K562 (cell line): ENCODE data around the gene FOXJ2. TPM values are rescaled to one million over a fixed set of nuclear protein-coding genes. Genes with fewer than 3 reads are reported as not detected.
"Not testable (repeated sequence)": the region's sequence is repeated elsewhere in the genome, so short reads cannot be mapped to it uniquely, and the experiment has no call there.

Source experiments
- ATAC-seq: fragments of 200-7000 bp; cut with Tn5 transposase; 3 replicates; pipeline ENCODE4 v1.9.1; 2020; ENCODE audit warnings: moderate library complexity
- BruUV-seq: library from RNA; stranded (reverse); fragments of 400-500 nt; replicated peaks from 2 replicates; lab custom pipeline; 2021; lab: Mats Ljungman, UMichigan
- CTCF ChIA-PET: fragments of 300-600 bp; formaldehyde crosslinking; extraction: SDS; loops from one replicate; lab custom pipeline; 2021; ENCODE audit warnings: low intra/inter-chr PET ratio; lab: Yijun Ruan, JAX
- POLR2A ChIA-PET: fragments of 300-600, 350-650 bp; sonication (Branson Sonifier 250); formaldehyde crosslinking; extraction: SDS; loops from one replicate; lab custom pipeline; 2021; ENCODE audit warnings: antibody characterized with exemption, inconsistent platforms; lab: Yijun Ruan, JAX
- DNase-seq, 4 experiments: peaks; one replicate each; pipeline versions ENCODE4 v3.0.0 to v3.0.0-alpha.2; 2011 to 2018; ENCODE audit warnings: low spot score in 3 of 4, mixed read lengths in 3 of 4; ENCODE audit errors: extremely low read depth in 1 of 4
- FAIRE-seq: peaks from 2 replicates; lab custom pipeline; 2011; peaks lifted over from hg19 to GRCh38; lab: Jason Lieb, UNC
- H2AFZ ChIP-seq: 2 replicates; pipeline ENCODE4 v1.6.0; 2011; ENCODE audit warnings: low read depth, low read length, control low read depth, inconsistent platforms
- H3K27ac ChIP-seq: fragments of 200-600 bp; 3 replicates; pipeline ENCODE4 v1.8.0; 2011; ENCODE audit warnings: low read depth, mild to moderate bottlenecking, control low read depth, inconsistent platforms, low read length, moderate library complexity, mixed read lengths; ENCODE audit errors: extremely low read depth
- H3K27me3 ChIP-seq, 2 experiments: fragments of 300-600 bp in 1 of 2; 2 replicates in 1 of 2; 3 replicates in 1 of 2; pipeline versions ENCODE4 v1.6.0 to v1.8.0; 2011; ENCODE audit warnings: inconsistent platforms in 2 of 2, low read length in 2 of 2, mild to moderate bottlenecking in 1 of 2, mixed read lengths in 1 of 2, moderate library complexity in 1 of 2; ENCODE audit not compliant: control insufficient read depth in 2 of 2, insufficient read depth in 2 of 2
- H3K36me3 ChIP-seq: fragments of 300-600 bp; 3 replicates; pipeline ENCODE4 v1.8.0; 2011; ENCODE audit warnings: mild to moderate bottlenecking, low read length, inconsistent platforms; ENCODE audit not compliant: control insufficient read depth, insufficient read depth
- H3K4me1 ChIP-seq, 2 experiments: fragments of 200-600 bp in 1 of 2; replicated peaks in 1 of 2; 2 replicates in 1 of 2; 3 replicates in 1 of 2; pipeline versions ENCODE4 v1.5.1 to v1.8.0; 2011; ENCODE audit warnings: inconsistent platforms in 2 of 2, low read length in 2 of 2, mild to moderate bottlenecking in 1 of 2, mixed read lengths in 1 of 2, moderate library complexity in 1 of 2; ENCODE audit not compliant: control insufficient read depth in 2 of 2, insufficient read depth in 2 of 2
- H3K4me2 ChIP-seq: 2 replicates; pipeline ENCODE4 v1.6.1; 2011; ENCODE audit warnings: low read length, control low read depth, inconsistent platforms, mixed read lengths; ENCODE audit not compliant: insufficient read depth
- H3K4me3 ChIP-seq: fragments of 200-600 bp; sonication (generic), shearing (Covaris generic); 2 replicates; pipeline ENCODE4 v1.5.1; 2016; ENCODE audit warnings: control low read depth, inconsistent platforms
- H3K79me2 ChIP-seq: fragments of 200-600 bp; 3 replicates; pipeline ENCODE4 v1.8.0; 2011; ENCODE audit warnings: low read length, inconsistent platforms; ENCODE audit not compliant: control insufficient read depth, insufficient read depth
- H3K9ac ChIP-seq, 2 experiments: 2 replicates each; pipeline versions ENCODE4 v1.6.0 to v1.6.1; 2011; ENCODE audit warnings: low read depth in 2 of 2, low read length in 2 of 2, control low read depth in 1 of 2, inconsistent platforms in 1 of 2, mild to moderate bottlenecking in 1 of 2, mixed read lengths in 1 of 2; ENCODE audit not compliant: insufficient read depth in 1 of 2
- H3K9me1 ChIP-seq: one replicate; pipeline ENCODE4 v1.6.0; 2011; ENCODE audit warnings: inconsistent platforms, mild to moderate bottlenecking, low read length, moderate library complexity; ENCODE audit not compliant: control insufficient read depth, insufficient read depth
- H3K9me3 ChIP-seq: replicated peaks from 2 replicates; pipeline ENCODE4 v1.5.1; 2011; ENCODE audit warnings: low read depth, low read length, inconsistent platforms; ENCODE audit not compliant: control insufficient read depth, insufficient read depth
- H4K20me1 ChIP-seq: replicated peaks from 2 replicates; pipeline ENCODE4 v1.6.1; 2011; ENCODE audit warnings: low read length, inconsistent platforms, mixed read lengths; ENCODE audit not compliant: control insufficient read depth, insufficient read depth
- ARID2 ChIP-seq: fragments of 450-650 bp; IDR thresholded peaks from 2 replicates; pipeline ENCODE4 v1.6.1; 2017; ENCODE audit warnings: antibody characterized with exemption, mild to moderate bottlenecking
- BMI1 ChIP-seq: fragments of 150-350 bp; IDR thresholded peaks from 2 replicates; pipeline ENCODE4 v1.6.1; 2014; ENCODE audit warnings: low read length
- DEAF1 ChIP-seq: fragments of 450-650 bp; formaldehyde crosslinking; IDR thresholded peaks from 2 replicates; pipeline ENCODE4 v1.4.0; 2020; ENCODE audit warnings: mild to moderate bottlenecking, moderate library complexity
- EHMT2 ChIP-seq: fragments of 450-650 bp; IDR thresholded peaks from 2 replicates; pipeline ENCODE4 v1.6.1; 2018; ENCODE audit warnings: antibody characterized with exemption
- FOXP4 ChIP-seq: sonication (generic); formaldehyde crosslinking; IDR thresholded peaks from 2 replicates; pipeline ENCODE4 v1.8.0; 2022; ENCODE audit warnings: mild to moderate bottlenecking, missing genetic modification reagents, borderline replicate concordance
- HMGXB4 ChIP-seq: sonication (generic); formaldehyde crosslinking; IDR thresholded peaks from 2 replicates; pipeline ENCODE4 v1.8.1; 2023; ENCODE audit warnings: mild to moderate bottlenecking, missing genetic modification reagents
- KDM1A ChIP-seq, 2 experiments: fragments of 450-650 bp; IDR thresholded peaks; 2 replicates each; pipeline ENCODE4 v1.6.1; 2016; ENCODE audit warnings: mild to moderate bottlenecking in 2 of 2
- MTA3 ChIP-seq: fragments of 450-650 bp; formaldehyde crosslinking; IDR thresholded peaks from 2 replicates; pipeline ENCODE4 v1.6.1; 2017; ENCODE audit warnings: mild to moderate bottlenecking, borderline replicate concordance
- NKRF ChIP-seq: fragments of 450-650 bp; IDR thresholded peaks from 2 replicates; pipeline ENCODE4 v1.6.1; 2016; ENCODE audit warnings: borderline replicate concordance
- RAD21 ChIP-seq, 2 experiments: fragments of 250-450 bp in 1 of 2; fragments of 450-650 bp in 1 of 2; sonication (Bioruptor Pico) in 1 of 2; formaldehyde crosslinking in 1 of 2; IDR thresholded peaks in 1 of 2; conservative IDR thresholded peaks in 1 of 2; 2 replicates each; pipeline versions ENCODE4 v1.4.0 to v1.8.0; 2020 to 2022; ENCODE audit warnings: mild to moderate bottlenecking in 2 of 2, moderate library complexity in 1 of 2
- TCF7L2 ChIP-seq: fragments of 150-350 bp; IDR thresholded peaks from 2 replicates; pipeline ENCODE4 v1.6.1; 2016; ENCODE audit warnings: low read depth, mild to moderate bottlenecking, low read length, moderate library complexity
- YY1 ChIP-seq, 3 experiments: IDR thresholded peaks; 2 replicates each; pipeline ENCODE4 v1.6.1; 2011; ENCODE audit warnings: low read length in 2 of 3, mild to moderate bottlenecking in 2 of 3, moderate library complexity in 2 of 3, borderline replicate concordance in 1 of 3, control low read depth in 1 of 3, low read depth in 1 of 3; ENCODE audit not compliant: insufficient read depth in 3 of 3, insufficient replicate concordance in 2 of 3, control insufficient read depth in 1 of 3, insufficient read length in 1 of 3; ENCODE audit errors: extremely low read depth in 1 of 3
- WGBS: fragments of 100-300 bp; shearing (Covaris generic); methylation state at CpG from one replicate; pipeline ENCODE4 v1.1.6; 2016; ENCODE audit warnings: low coverage, mixed read lengths; ENCODE audit not compliant: insufficient coverage; ENCODE audit errors: missing lambda C conversion rate; 5-methylcytosine and 5-hydroxymethylcytosine counted together
- in situ Hi-C: fragments of 300-500 bp; cut with MboI; formaldehyde crosslinking; loops from 4 replicates; pipeline ENCODE4 v1.15.0; 2018; ENCODE audit warnings: inconsistent platforms, mixed read lengths
- intact Hi-C: fragments of 100-400 bp; cut with micrococcal nuclease; formaldehyde crosslinking; loops from 2 replicates; pipeline ENCODE4 v1.14.2; 2022
- polyA plus RNA-seq, 8 experiments: library from polyadenylated mRNA; depleted of rRNA in 4 of 8; stranded (reverse) in 5 of 8; unstranded in 3 of 8; fragments of >200 nt; fragmentation: Nextera tagmentation in 2 of 8; fragmentation: Illumina TruSeq in 1 of 8; extraction: Ambion mirVana in 2 of 8; extraction: Trizol in 1 of 8; gene quantifications; 2 replicates each; pipeline versions ENCODE4 v1.2.1 to v1.2.3, GENCODE V29; 2011 to 2014; ENCODE audit warnings: inconsistent platforms in 1 of 8, missing spikeins in 1 of 8
- total RNA-seq, 7 experiments: library from RNA; depleted of rRNA in 6 of 7; stranded (reverse); fragments of >200 nt in 6 of 7; fragmentation: Illumina TruSeq in 2 of 7; extraction: Trizol in 2 of 7; gene quantifications; 2 replicates each; pipeline versions ENCODE4 v1.2.1 to v1.2.3, GENCODE V29; 2011 to 2021; ENCODE audit warnings: low replicate concordance in 1 of 7

Gene FOXJ2
- total and polyA plus RNA-seq, 9 of the 15 experiments (the other 6 are each of a cell fraction or from before 2014, with no cell fraction given) = 1.0 to 7.5 (median 2.4) TPM

GRCh38 chr12:7995266-7995963 is 37.1 kb upstream of the FOXJ2 start (continued):
- TF ChIP-seq DEAF1 (CRISPR knock-in tag) = peak; percentile 87
- TF ChIP-seq RAD21 (CRISPR knock-in tag; conservative IDR thresholded peaks at IDR 0.05 in 1 of 2, IDR thresholded peaks at IDR 0.05 in 1 of 2) = peak; percentile 95 to 97
- TF ChIP-seq KDM1A (IDR thresholded peaks at IDR 0.05) = peak; percentile 7 to 51; a peak in 1 of 4 replicates
- TF ChIP-seq FOXP4 (CRISPR knock-in tag) = no peak
- TF ChIP-seq NKRF = no peak
- TF ChIP-seq ARID2 = peak; percentile 92
- TF ChIP-seq YY1 (IDR thresholded peaks at IDR 0.05; ENCODE audit: borderline replicate concordance in 1 of 3, control insufficient read depth in 1 of 3, extremely low read depth in 1 of 3, insufficient read depth in 3 of 3, insufficient read length in 1 of 3, insufficient replicate concordance in 2 of 3, low read depth in 1 of 3, low read length in 2 of 3) = peak in 1 of 3 experiments; percentile 9
- no peak for TF ChIP-seq HMGXB4 (CRISPR knock-in tag)
- TF ChIP-seq MTA3 = no peak
- no peak for TF ChIP-seq EHMT2
- TF ChIP-seq TCF7L2 = no peak
- peak; percentile 60; the same call in 1 of the 2 replicates for TF ChIP-seq BMI1

GRCh38 chr12:8000827-8001226 is 31.7 kb upstream of the FOXJ2 start:
- H3K4me1 ChIP-seq, H3K9me3 ChIP-seq, BruUV-seq, H3K79me2 ChIP-seq, H3K27ac ChIP-seq, POLR2A ChIA-PET, intact Hi-C loops, H3K27me3 ChIP-seq, in situ Hi-C loops, CTCF ChIA-PET, H3K9ac ChIP-seq, ATAC-seq, H3K9me1 ChIP-seq, FAIRE-seq, H4K20me1 ChIP-seq, H2AFZ ChIP-seq, H3K4me3 ChIP-seq, H3K4me2 ChIP-seq, DNase-seq, H3K36me3 ChIP-seq: not testable (repeated sequence)
- WGBS = 6% methylated on average over 3 of the region's 3 CpGs
